Tibial nerve (tissue), 3 donors: ENCODE results near the gene NBAS.

Source experiments
- CTCF ChIP-seq, 5 experiments: fragments of 200-600 bp in 3 of 5; fragments of 450-650 bp in 2 of 5; sonication (generic) in 3 of 5; IDR thresholded peaks; one replicate each; pipeline ENCODE4 v1.5.1; 2016 to 2019; ENCODE audit warnings: antibody characterized with exemption in 5 of 5, mild to moderate bottlenecking in 3 of 5, moderate library complexity in 2 of 5
- POLR2A ChIP-seq, 2 donors: fragments of 450-650 bp; IDR thresholded peaks; one replicate each; pipeline ENCODE4 v1.6.1; 2017; ENCODE audit warnings: antibody characterized with exemption in 2 of 2, mild to moderate bottlenecking in 2 of 2, moderate library complexity in 2 of 2

GRCh38 chr2:15391751-15392150 lies 169.4 kb downstream of the NBAS start:
- TF ChIP-seq CTCF (IDR thresholded peaks at IDR 0.05): no peak
- no peak for TF ChIP-seq POLR2A (IDR thresholded peaks at IDR 0.05)
